Caco-2 (cell line): ENCODE data around the gene LYPD1. TPM values are rescaled to one million over a fixed set of nuclear protein-coding genes. Genes with fewer than 3 reads are reported as not detected.

Experiments
- BruUV-seq: library from RNA; stranded (reverse); fragments of 400-500 nt; replicated peaks from 2 replicates; lab custom pipeline; 2021; lab: Mats Ljungman, UMichigan
- CTCF ChIA-PET: fragments of 300-600 bp; sonication (Branson Sonifier 250); formaldehyde crosslinking; loops from one replicate; lab custom pipeline; 2022; ENCODE audit warnings: antibody characterized with exemption; lab: Charles Lee
- POLR2A ChIA-PET: fragments of 300-600 bp; sonication (Branson Sonifier 250); formaldehyde crosslinking; loops from one replicate; lab custom pipeline; 2022; ENCODE audit warnings: antibody characterized with exemption; lab: Charles Lee
- DNase-seq, 2 experiments: peaks; one replicate each; pipeline versions ENCODE4 v3.0.0 to v3.0.0-alpha.2; 2020 to 2022
- H3K27me3 ChIP-seq: replicated peaks from 2 replicates; pipeline ENCODE4 v1.6.0; 2011; ENCODE audit warnings: low read length; ENCODE audit not compliant: control insufficient read depth, insufficient read depth
- H3K36me3 ChIP-seq: 2 replicates; pipeline ENCODE4 v1.5.1; 2011; ENCODE audit warnings: low read length; ENCODE audit not compliant: control insufficient read depth, insufficient read depth
- H3K4me1 ChIP-seq: fragments of 250-450 bp; sonication (Bioruptor Pico); 2 replicates; pipeline ENCODE4 v1.5.1; 2020; ENCODE audit warnings: mild to moderate bottlenecking
- H3K4me3 ChIP-seq: 2 replicates; pipeline ENCODE4 v1.5.1; 2011; ENCODE audit warnings: low read depth, mild to moderate bottlenecking, control low read depth, low read length
- H3K9me3 ChIP-seq: fragments of 250-450 bp; sonication (Bioruptor Pico); 2 replicates; pipeline ENCODE4 v1.5.1; 2020; ENCODE audit warnings: mild to moderate bottlenecking, moderate library complexity
- H3K27ac Mint-ChIP-seq: one replicate; pipeline ENCODE4 v1.8.0; 2022; ENCODE audit warnings: mixed read lengths; ENCODE audit not compliant: unreplicated experiment
- H3K27me3 Mint-ChIP-seq: one replicate; pipeline ENCODE4 v1.8.0; 2022; ENCODE audit warnings: mixed read lengths; ENCODE audit not compliant: insufficient read depth, unreplicated experiment
- H3K36me3 Mint-ChIP-seq: one replicate; pipeline ENCODE4 v1.8.0; 2022; ENCODE audit warnings: mild to moderate bottlenecking, mixed read lengths; ENCODE audit not compliant: insufficient read depth, unreplicated experiment
- H3K4me1 Mint-ChIP-seq: one replicate; pipeline ENCODE4 v1.8.0; 2022; ENCODE audit warnings: low read depth, mixed read lengths; ENCODE audit not compliant: unreplicated experiment
- H3K4me3 Mint-ChIP-seq: one replicate; pipeline ENCODE4 v1.8.0; 2022; ENCODE audit warnings: mild to moderate bottlenecking, moderate library complexity, mixed read lengths; ENCODE audit not compliant: unreplicated experiment
- H3K9me3 Mint-ChIP-seq: one replicate; pipeline ENCODE4 v1.8.0; 2022; ENCODE audit warnings: mixed read lengths; ENCODE audit not compliant: unreplicated experiment
- intact Hi-C: fragments of 100-400 bp; cut with micrococcal nuclease; formaldehyde crosslinking; loops from one replicate; pipeline ENCODE4 v1.10.0; 2022; ENCODE audit not compliant: unreplicated experiment
- total RNA-seq: library from RNA; stranded (reverse); gene quantifications from 2 replicates; pipeline ENCODE4 v1.2.3, GENCODE V29; 2022
- TF ChIP-seq, protein P1 (sequence below), 2 experiments: fragments of 200-600 bp in 1 of 2; IDR thresholded peaks; 1 replicate in 1 of 2; 2 replicates in 1 of 2; pipeline versions ENCODE4 v1.5.1 to v1.8.0; 2011 to 2022; ENCODE audit warnings: antibody characterized with exemption in 1 of 2, control low read depth in 1 of 2, inconsistent platforms in 1 of 2, low read depth in 1 of 2, low read length in 1 of 2, mild to moderate bottlenecking in 1 of 2, moderate library complexity in 1 of 2; ENCODE audit not compliant: insufficient read depth in 1 of 2, severe bottlenecking in 1 of 2, unreplicated experiment in 1 of 2

Gene LYPD1
- total RNA-seq, 1 experiment from 2014 or later, result 15.8 TPM

DNA sequence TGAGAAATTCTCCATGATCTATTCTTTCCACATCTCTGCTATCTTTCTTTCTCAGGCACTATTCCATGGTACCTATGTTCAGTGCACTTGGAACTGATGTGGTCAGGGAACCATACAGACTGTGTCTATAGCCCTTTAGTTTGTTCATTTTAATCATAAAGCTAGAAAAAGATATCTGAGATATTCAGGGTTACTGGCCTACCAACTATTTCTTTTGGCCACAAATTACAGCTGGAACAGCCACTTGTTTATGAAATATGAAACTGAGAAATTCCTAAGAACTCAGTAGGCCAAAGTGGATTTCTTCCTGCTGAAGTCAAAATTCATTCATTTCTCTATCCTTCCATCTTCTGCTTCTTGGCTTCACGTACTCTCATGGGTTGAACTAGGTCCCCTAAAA is 22.8 kb upstream of the LYPD1 start:
- no TSS peak for BruUV-seq
- Histone ChIP-seq H3K4me1 (no peaks in the 10 kb centered on the region), H3K27me3 (no peaks in the 10 kb centered on the region), H3K36me3 (no peaks in the 10 kb centered on the region), H3K9me3 (0 out of 2 replicates have a peak, but pooled peaks cover 3% of the 10 kb centered on the region), H3K4me3 (no peak overlapping the region)
- ChIA-PET POLR2A (no interaction called here), CTCF (no interaction called here)
- H3K9me3 Mint-ChIP-seq, result no peaks in the 10 kb centered on the region
- TF ChIP-seq, protein P1, sequence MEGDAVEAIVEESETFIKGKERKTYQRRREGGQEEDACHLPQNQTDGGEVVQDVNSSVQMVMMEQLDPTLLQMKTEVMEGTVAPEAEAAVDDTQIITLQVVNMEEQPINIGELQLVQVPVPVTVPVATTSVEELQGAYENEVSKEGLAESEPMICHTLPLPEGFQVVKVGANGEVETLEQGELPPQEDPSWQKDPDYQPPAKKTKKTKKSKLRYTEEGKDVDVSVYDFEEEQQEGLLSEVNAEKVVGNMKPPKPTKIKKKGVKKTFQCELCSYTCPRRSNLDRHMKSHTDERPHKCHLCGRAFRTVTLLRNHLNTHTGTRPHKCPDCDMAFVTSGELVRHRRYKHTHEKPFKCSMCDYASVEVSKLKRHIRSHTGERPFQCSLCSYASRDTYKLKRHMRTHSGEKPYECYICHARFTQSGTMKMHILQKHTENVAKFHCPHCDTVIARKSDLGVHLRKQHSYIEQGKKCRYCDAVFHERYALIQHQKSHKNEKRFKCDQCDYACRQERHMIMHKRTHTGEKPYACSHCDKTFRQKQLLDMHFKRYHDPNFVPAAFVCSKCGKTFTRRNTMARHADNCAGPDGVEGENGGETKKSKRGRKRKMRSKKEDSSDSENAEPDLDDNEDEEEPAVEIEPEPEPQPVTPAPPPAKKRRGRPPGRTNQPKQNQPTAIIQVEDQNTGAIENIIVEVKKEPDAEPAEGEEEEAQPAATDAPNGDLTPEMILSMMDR (IDR thresholded peaks at IDR 0.05; ENCODE audit: insufficient read depth in 1 of 2, low read depth in 1 of 2, low read length in 1 of 2, severe bottlenecking in 1 of 2, unreplicated experiment in 1 of 2), result no peak
- no peak overlapping the region for H3K27ac Mint-ChIP-seq
- no peaks in the 10 kb centered on the region for H3K4me1 Mint-ChIP-seq
- no peaks in the 10 kb centered on the region for H3K27me3 Mint-ChIP-seq
- H3K4me3 Mint-ChIP-seq, result no peak overlapping the region
- no peak for DNase-seq
- H3K36me3 Mint-ChIP-seq, result no peaks in the 10 kb centered on the region
- intact Hi-C loops, result no loop called here

DNA sequence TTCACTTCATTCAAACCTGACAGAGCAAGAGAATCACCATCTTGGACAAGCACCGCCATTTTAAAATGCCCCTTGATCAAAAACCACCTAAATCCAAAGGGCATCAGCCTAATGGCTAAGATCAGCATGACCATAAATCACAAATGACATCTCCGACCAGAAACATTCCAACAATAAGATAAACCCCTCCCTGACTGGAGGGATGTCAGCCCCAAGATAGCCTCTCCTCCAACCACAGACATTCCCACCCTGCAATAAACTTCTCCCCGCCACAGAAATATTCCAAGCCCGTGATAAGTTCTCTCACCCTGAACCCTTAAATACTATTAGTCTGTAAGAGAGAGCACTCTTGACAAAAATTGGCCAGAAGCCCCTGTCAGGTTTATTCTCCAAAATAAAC is 21.6 kb upstream of the LYPD1 start:
- H3K4me3 Mint-ChIP-seq, result no peak overlapping the region
- Histone ChIP-seq H3K4me1 (no peaks in the 10 kb centered on the region), H3K36me3 (no peaks in the 10 kb centered on the region), H3K27me3 (no peaks in the 10 kb centered on the region), H3K4me3 (no peak overlapping the region), H3K9me3 (0 out of 2 replicates have a peak, but pooled peaks cover 3% of the 10 kb centered on the region)
- no peaks in the 10 kb centered on the region for H3K36me3 Mint-ChIP-seq
- H3K27ac Mint-ChIP-seq, result no peak overlapping the region
- ChIA-PET CTCF (no interaction called here), POLR2A (no interaction called here)
- no peaks in the 10 kb centered on the region for H3K27me3 Mint-ChIP-seq
- intact Hi-C loops, result no loop called here
- BruUV-seq, result no TSS peak
- DNase-seq, result no peak
- H3K4me1 Mint-ChIP-seq, result no peaks in the 10 kb centered on the region
- TF ChIP-seq, protein P1 (IDR thresholded peaks at IDR 0.05; ENCODE audit: insufficient read depth in 1 of 2, low read depth in 1 of 2, low read length in 1 of 2, severe bottlenecking in 1 of 2, unreplicated experiment in 1 of 2), result no peak
- no peaks in the 10 kb centered on the region for H3K9me3 Mint-ChIP-seq

DNA sequence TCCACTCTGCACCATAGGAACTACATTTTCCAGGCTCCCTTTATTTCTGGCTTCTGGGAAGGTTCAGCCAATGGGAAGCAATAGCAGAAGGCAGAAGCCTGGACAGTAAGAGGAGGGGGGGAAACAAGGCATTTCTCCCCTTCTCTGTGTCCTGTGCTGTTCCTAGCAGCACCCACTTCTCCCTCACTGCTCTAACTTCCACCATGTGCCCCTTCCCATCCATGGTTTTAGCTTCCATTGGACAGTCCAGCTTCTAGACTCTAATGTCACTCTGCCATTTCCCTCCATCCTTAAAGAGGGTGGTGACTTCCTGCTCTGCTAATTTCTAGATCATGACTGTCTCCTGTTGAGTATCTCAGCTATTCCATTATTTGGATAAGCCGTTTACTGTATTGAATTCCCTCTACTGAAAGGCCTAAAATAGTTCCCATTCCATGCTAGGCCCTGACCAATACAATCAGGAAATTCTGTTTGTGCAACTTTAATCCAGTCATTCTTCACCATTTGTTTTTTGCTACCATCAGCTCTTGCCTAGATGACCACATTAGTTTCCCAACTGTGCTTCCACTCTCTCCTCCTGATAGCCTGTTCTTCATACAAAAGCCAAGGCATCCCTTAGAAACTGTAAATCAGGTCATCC is 20.8 kb upstream of the LYPD1 start:
- Mint-ChIP-seq H3K4me1 (no peaks in the 10 kb centered on the region), H3K27ac (no peak overlapping the region), H3K9me3 (no peaks in the 10 kb centered on the region), H3K27me3 (no peaks in the 10 kb centered on the region), H3K4me3 (no peak overlapping the region), H3K36me3 (no peaks in the 10 kb centered on the region)
- CTCF ChIA-PET, result no interaction called here
- 0 out of 2 replicates have a peak, but pooled peaks cover 3% of the 10 kb centered on the region for H3K9me3 ChIP-seq
- no TSS peak for BruUV-seq
- no peak overlapping the region for H3K4me3 ChIP-seq
- POLR2A ChIA-PET, result no interaction called here
- no peaks in the 10 kb centered on the region for H3K27me3 ChIP-seq
- TF ChIP-seq, protein P1 (IDR thresholded peaks at IDR 0.05; ENCODE audit: insufficient read depth in 1 of 2, low read depth in 1 of 2, low read length in 1 of 2, severe bottlenecking in 1 of 2, unreplicated experiment in 1 of 2), result no peak
- intact Hi-C loops, result no loop called here
- H3K36me3 ChIP-seq, result no peaks in the 10 kb centered on the region
- H3K4me1 ChIP-seq, result no peaks in the 10 kb centered on the region
- no peak for DNase-seq
